ENCODE data around the gene SPDYC.
A peak's percentile ranks its signal among the peaks of the same experiment; 100 is the strongest.
"Not testable (repeated sequence)": the region's sequence is repeated elsewhere in the genome, so short reads cannot be mapped to it uniquely, and the experiment has no call there.

Gene SPDYC

DNA sequence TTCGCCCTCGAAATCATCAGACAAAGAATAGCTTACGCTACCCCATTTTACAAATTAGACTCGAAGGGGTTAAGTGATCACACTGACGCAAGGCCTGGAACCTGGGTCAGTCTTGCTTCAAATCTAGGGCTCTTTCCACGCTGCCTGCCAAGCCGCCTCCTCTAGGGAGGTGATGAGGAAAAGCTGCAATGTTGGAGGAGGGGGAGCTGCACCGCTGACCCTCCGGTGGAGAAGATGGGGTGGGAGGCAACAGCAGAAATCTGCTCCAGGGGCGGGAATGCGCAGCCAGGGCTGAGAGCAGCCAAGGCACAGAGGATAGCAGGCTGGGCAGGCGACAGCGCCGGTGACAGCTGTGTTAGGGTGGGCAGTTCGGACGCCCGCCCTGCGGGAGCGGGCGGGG lies 36.3 kb upstream of the SPDYC start:
- no peak for DNase-seq (ENCODE audit: low read depth in 2 of 2, low spot score in 1 of 2)

DNA sequence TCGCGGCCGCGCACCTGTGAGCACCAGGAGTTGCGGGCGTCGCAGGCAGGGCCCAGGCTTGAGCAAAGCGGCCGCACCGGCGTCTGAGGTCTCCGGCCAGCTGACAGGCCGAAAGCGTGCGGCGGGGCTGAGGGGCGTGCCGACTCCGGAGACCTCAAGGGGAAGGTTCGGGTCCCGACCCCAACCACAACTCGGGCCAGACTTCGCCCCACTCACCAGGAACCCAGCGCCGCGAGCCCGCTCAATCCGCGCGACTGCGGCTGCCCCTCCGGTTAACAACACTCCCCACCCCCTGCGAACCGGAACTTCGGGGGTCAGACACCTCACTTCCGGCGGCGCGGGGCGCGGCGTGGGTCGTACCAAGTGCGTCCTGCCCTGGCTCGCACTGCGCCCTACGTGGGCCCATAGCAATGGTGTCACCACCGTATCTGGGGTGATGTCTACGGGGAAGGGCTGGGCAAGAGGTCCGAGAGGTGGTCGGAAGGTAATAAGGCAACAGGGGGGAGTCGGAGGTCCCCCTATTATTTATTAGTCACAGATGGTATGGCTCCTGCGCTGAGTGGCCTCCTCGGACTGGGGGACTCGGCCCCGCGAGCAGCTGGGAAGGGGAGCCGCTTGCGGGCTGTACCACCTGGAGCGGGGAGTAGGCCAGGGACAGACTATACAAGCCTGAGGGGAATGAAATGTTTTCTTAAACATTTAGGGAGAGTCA lies 35.6 kb upstream of the SPDYC start, which contains the start of gene SYVN1:
Gene SYVN1 (minus strand): TSS at position 280 of the 712 bp plus-strand sequence. CDS start 918 bp downstream, outside the sequence.
- DNase-seq (ENCODE audit: low read depth in 2 of 2, low spot score in 1 of 2) = peak; percentile 82 to 86

DNA sequence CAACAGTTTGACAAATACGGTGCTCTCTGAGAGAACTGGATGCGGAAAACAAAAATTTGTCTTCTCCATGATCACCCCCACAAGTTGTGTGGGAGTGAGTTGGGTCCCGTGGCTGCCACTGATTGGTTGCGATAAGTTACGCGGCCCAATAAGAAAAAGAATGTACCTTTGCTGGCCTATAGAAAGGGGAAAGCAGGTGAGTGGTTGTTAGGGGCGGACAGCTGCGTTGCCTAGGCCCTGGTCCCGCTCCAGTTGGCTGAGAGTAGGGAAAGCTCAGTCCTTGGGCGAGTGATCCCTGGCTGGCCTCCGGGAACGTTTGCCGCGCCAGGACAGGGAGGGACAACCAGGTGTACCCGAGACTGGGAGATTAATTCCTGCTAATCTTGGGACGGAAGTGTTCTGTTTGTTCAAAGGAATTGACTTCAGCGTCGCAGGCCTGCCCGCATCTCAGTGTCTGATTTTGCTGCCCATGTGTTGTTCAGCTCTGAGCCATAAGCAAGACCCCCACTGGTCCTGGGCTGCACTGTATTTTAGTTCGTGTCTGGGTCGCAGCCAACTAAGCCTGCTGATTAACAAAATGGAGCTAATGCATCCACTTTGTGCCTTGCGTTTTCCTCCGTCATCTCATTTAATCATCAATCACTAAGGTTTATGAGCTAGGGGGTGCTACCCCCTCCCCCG lies 34.9 kb upstream of the SPDYC start:
- DNase-seq (ENCODE audit: low read depth in 2 of 2, low spot score in 1 of 2) = peak; percentile 52 to 71

DNA sequence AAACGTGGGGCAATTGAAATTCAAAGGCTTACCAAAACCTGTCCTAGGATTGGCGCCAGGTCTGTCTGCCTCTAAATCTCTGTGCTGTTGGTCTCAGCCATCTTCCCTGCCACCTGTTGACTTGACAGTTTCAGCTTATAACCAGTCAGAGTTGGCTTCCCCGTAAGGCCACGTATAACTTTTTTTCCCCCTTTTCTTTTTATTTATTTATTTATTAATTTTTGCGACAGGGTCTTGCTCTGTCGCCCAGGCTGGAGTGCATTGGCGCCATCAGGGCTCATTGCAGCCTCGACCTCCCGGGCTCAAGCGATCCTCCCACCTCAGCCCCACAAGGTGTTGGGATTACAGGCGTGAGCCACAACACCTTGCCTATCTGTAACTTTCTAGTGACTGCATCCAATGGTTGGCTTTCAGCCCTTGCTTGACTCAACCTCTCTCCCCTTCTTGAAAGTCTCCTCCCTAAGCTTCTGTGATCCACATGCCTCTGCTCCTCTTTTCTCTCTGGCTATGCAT lies 34.3 kb upstream of the SPDYC start:
- no peak for DNase-seq (ENCODE audit: low read depth in 2 of 2, low spot score in 1 of 2)

DNA sequence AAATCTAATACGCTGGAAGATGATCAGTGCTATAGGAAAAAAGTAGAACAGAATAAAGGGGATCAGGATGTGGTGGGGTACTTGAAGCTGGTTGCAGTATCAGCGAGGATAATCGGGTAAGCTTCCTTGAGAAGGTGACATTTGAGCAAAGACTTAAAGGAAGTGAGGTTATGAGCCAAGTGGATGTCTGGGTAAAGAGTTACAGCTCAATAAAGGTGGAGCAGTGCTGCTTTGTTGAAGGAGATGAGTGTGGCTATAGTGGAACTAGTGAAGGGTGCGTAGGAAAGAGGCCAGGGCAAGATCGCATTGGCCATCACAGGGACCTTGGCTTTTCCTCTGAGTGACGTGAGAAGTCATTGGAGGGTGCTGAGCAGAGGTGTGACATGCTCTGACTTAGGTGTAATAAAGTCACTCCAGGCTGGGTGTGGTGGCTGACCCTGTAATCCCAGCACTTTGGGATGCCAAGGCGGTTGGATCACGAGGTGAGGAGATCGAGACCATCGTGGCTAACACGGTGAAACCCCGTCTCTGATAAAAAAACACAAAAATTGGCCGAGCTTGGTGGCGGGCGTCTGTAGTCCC lies 33.4 kb upstream of the SPDYC start:
- no peak for DNase-seq (ENCODE audit: low read depth in 2 of 2, low spot score in 1 of 2)

DNA sequence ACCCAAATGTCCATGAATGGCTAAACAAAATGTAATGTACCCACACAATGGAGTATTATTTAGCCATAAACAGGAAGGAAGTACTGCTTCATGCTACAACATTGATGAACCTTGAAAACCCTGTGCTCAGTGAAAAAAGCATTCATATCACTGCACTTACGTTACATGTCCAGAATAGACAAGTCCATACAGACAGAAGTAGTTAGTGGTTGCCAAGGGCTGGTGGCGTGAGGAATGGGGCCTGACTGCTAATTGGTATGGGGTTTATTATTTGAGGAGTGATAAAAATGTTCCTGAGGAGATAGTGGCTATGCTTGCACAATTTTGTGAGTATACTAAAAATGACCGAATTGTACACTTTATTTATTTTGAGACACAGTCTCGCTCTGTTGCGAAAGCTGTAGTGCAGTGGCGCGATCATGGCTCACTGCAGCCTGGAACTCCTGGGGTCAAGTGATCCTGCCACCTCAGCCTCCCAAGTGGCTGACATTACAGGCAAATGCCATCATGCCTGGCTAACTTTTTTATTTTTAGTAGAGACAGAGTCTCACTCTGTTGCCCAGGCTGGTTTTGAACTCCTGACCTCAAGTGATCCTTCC lies 28.0 kb upstream of the SPDYC start:
- no peak for DNase-seq (ENCODE audit: low read depth in 2 of 2, low spot score in 1 of 2)

DNA sequence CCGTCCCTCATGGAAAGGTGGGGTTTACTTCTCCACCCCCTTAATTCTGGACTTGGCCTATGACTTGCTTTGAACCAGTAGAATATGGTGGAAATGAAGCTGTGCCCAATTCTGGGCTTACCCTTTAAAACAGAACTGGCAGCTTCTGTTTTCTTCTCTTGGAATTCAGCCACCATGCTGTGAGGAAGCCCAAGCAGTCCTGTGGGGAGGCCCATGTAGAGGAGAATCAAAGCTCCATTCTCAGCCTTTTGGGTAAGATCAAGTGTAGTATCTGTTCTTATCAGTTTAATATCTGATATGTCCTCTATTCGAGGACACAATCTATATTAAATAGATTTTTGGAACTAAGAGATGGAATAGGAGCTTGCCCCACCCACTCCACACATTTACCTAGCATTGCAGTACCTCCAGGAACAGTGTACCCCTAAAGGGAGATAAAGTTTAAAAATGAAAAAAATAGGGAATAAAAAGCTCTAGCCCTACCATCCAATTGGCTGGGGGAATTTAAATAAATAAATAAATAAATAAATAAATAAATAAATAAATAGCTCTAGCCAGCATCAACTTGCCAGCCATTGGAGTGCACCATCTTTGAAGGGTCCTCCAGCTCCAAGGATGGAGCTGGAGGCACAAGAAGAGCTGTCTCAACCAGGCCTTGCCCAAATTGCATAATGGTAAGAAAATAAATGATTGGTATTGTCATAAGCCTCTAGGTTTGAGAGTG lies 22.5 kb upstream of the SPDYC start:
- no peak for DNase-seq (ENCODE audit: low read depth in 2 of 2, low spot score in 1 of 2)

DNA sequence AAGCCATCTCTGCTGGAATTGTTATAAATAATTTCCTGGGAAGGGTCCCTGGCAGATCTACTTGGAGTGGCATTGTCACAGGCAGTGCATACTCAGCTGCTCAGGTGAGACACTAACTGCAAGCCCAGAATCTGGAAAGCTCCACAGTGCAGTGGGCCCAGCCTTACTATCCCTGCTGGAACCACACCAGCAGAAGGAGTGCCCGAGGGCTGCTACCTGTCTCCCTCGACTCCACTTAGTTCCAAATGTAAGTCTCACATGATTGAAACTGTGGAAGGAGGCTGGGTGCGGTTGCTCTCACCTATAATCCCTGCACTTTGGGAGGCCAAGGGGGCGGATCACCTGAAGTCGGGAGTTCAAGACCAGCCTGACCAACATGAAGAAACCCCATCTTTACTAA lies 21.4 kb upstream of the SPDYC start:
- no peak for DNase-seq (ENCODE audit: low read depth in 2 of 2, low spot score in 1 of 2)

DNA sequence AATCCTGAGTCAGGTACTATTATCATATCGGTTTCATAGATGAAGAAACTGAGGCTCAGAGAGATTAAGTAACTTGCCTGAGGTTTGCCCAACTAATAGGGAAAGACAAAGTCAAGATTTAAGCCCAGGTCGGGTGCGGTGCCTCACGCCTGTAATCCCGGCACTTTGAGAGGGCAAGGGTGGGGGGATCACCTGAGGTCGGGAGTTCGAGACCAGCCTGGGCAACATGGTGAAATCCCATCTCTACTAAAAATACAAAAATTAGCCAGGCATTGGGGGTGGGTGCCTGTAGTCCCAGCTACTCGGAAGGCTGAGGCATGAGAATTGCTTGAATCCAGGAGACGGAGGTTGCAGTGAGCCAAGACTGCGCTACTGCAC lies 19.9 kb upstream of the SPDYC start:
- DNase-seq (ENCODE audit: low read depth in 2 of 2, low spot score in 1 of 2) = not testable (repeated sequence)

DNA sequence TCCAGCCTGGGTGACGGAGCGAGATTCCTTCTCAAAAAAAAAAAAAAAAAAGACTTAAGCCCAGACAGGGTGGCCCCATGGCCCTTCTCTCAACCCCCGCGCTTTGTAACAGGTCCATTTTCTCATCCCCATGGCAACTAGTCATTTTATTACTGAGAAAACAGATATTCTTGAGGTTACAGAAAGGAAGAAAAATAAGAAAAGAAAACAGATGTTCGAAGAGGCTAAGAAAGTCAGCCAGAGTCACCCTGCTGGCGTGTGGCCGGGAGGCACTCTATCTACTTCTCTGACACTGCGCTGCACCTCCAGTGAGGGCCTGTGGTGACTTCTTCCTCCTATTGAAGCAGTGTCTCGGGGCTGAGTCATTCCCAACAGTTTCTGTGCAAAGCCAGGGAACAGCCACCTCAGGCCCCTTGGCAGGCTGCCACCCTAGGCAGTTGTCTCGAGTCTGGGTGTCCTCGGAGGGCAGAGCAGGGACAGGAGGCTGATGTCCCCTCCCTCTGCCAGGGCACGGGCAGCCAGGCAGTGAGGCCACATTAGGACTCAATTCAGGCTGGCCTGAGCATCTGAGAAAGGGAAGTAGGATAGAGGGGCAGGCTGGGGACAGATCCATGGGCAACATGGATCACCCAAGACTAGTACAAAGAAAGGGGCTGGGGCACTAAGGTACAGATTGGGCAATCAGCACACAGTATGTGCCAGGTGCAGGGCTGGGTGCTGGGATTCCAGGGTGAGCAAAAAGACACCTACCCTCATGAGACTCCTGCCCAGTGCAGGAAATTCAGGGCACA lies 19.3 kb upstream of the SPDYC start:
- no peak for DNase-seq (ENCODE audit: low read depth in 2 of 2, low spot score in 1 of 2)

DNA sequence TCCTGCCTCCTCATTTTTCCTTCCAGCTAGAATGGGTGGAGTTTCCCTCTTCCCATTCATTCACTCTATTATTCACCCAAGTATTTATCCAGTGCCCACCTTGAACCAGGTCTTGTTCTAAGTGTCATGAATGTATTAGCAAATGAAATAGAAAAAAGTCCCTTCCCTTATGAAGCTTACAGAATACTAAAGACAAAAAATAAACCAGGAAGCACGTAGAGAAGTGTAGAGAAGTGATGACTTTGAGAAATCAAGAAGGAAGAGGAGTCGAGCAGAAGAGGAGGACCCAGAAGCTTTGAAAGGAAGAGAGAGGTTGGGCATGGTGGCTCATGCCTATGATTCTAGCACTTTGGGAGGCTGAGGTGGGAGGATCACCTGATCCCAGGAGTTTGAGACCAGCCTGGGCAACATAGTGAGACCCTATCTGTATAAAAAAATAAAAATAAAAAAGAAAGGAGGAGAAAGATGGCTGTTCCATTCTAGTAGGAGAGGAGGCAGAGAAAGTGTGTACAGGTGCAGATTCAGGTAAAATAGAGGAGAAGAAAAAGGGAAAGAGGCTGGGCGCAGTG lies 18.6 kb upstream of the SPDYC start:
- DNase-seq (ENCODE audit: low read depth in 2 of 2, low spot score in 1 of 2) = no peak

DNA sequence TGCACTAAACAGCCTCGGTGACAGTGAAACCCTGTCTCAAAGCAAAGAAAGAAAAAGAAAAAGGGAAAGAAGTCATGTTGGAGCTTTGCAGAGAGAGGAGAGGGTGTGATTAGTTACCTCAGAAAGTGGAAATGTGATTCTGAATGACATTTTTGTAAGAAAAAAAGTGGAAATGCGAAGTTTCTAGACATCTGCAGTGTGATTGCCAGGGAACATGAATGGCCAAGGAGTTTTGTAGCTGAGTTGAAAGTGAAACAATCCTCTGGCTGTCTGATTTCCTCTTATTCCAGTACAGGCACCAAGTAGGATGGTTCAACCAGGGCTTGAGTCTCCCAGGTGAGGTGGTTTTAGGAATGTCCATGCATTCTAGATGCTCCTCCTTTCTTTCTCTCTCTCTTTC lies 17.9 kb upstream of the SPDYC start:
- no peak for DNase-seq (ENCODE audit: low read depth in 2 of 2, low spot score in 1 of 2)

DNA sequence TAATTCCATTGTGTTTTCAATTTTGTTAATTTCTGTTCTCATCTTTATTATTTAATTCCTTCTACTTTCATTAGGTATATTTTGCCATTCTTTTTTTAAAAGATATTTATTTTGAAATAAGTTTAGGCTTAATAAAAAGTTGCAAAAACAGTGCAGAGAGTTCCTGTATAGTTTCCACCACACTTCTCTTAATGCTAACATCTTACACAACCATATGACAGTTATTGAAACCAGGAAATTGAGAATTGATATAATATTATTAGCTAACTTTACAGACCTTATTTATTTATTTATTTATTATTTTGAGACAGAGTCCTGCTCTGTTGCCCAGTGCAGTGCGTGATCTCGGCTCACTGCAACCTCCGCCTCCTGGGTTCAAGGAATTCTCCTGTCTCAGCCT lies 13.8 kb upstream of the SPDYC start:
- DNase-seq (ENCODE audit: low read depth in 2 of 2, low spot score in 1 of 2) = no peak

DNA sequence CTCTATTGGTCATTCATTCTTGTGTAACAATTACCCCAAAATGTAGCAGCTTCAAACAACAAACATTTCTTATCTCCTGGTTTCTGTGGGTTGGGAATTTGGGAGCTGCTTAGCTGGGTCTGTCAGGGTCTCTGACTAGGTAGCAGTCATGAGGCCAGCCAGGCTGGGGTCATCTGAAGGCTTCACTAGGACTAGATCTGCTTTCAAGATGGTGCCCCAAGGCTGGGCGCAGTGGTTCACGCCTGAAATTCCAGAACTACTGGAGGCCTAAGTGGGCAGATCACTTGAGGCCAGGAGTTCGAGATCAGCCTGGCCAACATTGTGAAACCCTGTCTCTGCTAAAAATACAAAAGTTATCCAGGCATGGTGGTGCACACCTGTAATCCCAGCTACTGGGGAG lies 13.1 kb upstream of the SPDYC start:
- no peak for DNase-seq (ENCODE audit: low read depth in 2 of 2, low spot score in 1 of 2)

DNA sequence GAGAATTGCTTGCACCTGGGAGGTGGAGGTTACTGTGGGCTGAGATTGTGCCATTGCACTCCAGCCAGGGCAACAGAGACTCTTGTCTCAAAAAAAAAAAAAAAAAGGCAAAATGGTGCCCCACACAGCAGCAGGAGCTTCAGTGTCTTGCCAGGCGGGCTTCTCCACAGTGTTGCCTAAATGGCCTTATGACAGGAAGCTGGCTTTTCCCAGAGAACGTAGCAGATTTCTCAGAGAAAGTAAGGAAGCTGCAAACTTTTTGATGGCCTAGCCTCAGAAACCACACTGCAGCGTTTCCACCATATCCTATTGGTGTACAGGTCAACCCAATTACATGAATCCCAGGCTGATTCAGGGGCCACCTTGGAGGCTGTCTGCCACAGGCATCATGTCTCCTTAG lies 12.7 kb upstream of the SPDYC start:
- no peak for DNase-seq (ENCODE audit: low read depth in 2 of 2, low spot score in 1 of 2)

DNA sequence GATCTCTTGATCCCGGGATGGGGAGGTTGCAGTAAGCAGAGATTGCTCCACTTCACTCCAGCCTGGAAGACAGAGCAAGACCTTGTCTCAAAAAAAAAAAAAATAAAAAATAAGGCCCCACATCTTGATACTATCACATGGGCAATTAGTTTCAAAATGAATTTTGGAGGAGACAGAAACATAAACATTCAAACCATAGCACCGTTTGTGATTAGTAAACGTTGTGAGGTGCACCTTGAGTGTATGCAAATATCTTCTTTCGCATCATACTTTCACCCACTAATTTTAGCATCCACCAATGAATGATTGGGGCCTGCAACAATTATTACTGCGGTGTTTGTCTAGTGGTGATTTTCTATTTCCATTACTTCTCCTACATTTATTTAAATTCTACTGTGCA lies 11.0 kb upstream of the SPDYC start:
- DNase-seq (ENCODE audit: low read depth in 2 of 2, low spot score in 1 of 2) = no peak

DNA sequence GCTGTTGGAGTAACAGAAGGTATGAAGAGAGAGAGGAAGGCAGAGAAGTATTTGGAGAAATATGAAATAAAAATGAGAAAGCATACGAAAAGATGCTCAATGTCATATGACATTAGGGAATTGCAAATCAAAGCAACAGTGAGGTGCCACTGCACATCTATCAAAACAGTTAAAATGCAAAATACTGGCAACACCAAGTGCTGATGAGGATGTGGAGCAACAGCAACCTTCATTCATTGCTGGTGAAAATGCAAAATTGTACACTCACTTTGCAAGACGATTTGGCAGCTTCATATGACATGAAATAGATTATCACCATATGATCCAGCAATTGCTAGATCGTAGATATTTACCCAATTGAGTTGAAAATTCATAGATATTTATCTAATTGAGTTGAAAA lies 9.4 kb upstream of the SPDYC start:
- no peak for DNase-seq (ENCODE audit: low read depth in 2 of 2, low spot score in 1 of 2)

DNA sequence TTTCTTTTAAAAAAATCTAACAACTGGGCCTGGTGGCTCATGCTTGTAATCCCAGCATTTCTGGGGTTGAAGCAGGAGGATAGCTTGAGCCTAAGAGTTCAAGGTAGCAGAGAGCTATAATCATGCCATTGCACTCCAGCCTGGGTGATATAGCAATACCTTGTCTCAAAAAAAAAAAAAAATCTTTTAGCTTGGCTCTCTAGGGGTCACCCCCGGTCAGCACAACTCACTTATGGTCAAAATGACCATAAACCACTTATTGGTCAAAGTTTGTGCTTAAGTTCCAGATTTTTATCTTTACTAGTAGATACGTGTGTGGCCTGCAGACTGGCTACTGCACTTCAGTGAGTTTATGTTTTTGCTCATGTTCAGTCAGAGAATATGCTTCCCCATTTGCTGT lies 6.3 kb upstream of the SPDYC start:
- DNase-seq (ENCODE audit: low read depth in 2 of 2, low spot score in 1 of 2) = no peak

DNA sequence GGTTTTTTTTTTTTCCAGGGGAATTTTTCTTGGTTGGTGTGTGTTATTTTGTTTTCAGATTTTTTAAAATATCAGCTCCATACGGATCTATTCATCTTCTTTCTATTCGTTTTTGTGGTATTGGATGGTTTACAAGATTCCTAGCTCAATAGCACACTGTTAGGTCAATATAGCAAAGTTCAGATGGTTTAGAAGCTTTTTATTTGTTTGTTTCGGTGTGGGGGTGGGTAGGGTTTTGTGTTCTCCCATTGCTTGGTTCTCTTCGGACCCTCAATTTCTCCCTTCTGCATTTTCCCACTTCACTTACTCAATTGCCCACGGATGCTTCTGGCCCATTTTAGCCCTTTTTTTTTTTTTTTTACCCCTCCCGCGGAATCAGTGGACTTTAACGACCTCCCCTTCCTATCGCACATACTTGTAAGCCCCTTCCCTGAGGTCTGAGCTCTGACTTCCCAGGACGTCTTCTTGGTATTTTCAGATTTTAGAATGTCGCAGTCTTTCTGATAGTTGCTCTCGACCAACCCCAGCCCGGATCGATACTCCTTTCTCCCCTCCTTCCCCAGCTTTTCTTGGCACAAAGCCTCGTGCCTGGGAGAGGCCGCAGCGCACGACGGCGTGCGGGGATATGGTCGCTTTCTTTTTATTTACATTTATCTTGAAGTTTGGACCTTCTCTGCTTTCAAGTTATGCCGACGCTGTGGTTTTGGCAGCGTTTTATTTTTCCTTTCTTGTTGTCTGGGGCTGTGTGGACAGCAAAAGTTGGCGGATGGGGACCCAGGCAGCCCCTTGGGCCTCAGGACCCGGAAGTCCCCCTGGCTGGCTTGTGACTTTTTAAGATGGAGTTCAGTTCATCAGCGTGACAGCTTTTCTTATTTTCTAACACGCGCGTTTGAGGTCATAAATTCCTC lies 4.4 kb upstream of the SPDYC start:
- DNase-seq (ENCODE audit: low read depth in 2 of 2, low spot score in 1 of 2) = no peak

Measured in stimulated activated CD8-positive, alpha-beta memory T cell treated with anti-CD3 and anti-CD28 coated beads, Interleukin-4, amount 100 ng/mL, for 4 hours (primary cell).